KMS-11 (cell line): ENCODE data around the gene NIN.

Source experiments
- H2AFZ ChIP-seq: fragments of 200-600 bp; sonication (generic); 2 replicates; pipeline ENCODE4 v1.6.1; 2016; ENCODE audit warnings: antibody characterized with exemption, mixed run types, low read depth
- H3K27ac ChIP-seq: fragments of 200-600 bp; sonication (generic); 2 replicates; pipeline ENCODE4 v1.6.1; 2016; ENCODE audit warnings: mild to moderate bottlenecking, mixed run types
- H3K27me3 ChIP-seq: fragments of 200-600 bp; sonication (generic); 2 replicates; pipeline ENCODE4 v1.6.1; 2017; ENCODE audit warnings: mild to moderate bottlenecking, low read depth, mixed run types, moderate library complexity; ENCODE audit not compliant: insufficient read depth
- H3K36me3 ChIP-seq: fragments of 200-600 bp; sonication (generic); 2 replicates; pipeline ENCODE4 v1.6.1; 2017; ENCODE audit warnings: mild to moderate bottlenecking, mixed run types; ENCODE audit not compliant: insufficient read depth
- H3K4me1 ChIP-seq: fragments of 200-600 bp; sonication (generic); 2 replicates; pipeline ENCODE4 v1.6.1; 2016; ENCODE audit warnings: mild to moderate bottlenecking, low read depth, mixed run types; ENCODE audit not compliant: poor library complexity, severe bottlenecking
- H3K4me2 ChIP-seq: fragments of 200-600 bp; sonication (generic); 2 replicates; pipeline ENCODE4 v1.7.0; 2016; ENCODE audit warnings: mild to moderate bottlenecking, mixed run types
- H3K4me3 ChIP-seq: fragments of 200-600 bp; sonication (generic); IDR thresholded peaks from 2 replicates; pipeline ENCODE4 v1.6.1; 2017; ENCODE audit warnings: low read depth, low read length, mixed read lengths; ENCODE audit not compliant: insufficient read depth
- H3K79me2 ChIP-seq: fragments of 200-600 bp; sonication (generic); 2 replicates; pipeline ENCODE4 v1.6.1; 2016; ENCODE audit warnings: low read depth, mixed run types; ENCODE audit not compliant: insufficient read depth
- H3K9ac ChIP-seq: fragments of 200-600 bp; sonication (generic); 2 replicates; pipeline ENCODE4 v1.6.1; 2016; ENCODE audit warnings: mild to moderate bottlenecking, mixed run types
- H4K20me1 ChIP-seq: fragments of 200-600 bp; sonication (generic); 2 replicates; pipeline ENCODE4 v1.6.1; 2016; ENCODE audit warnings: mild to moderate bottlenecking, mixed run types; ENCODE audit not compliant: insufficient read depth
- CTCF ChIP-seq: fragments of 200-600 bp; sonication (generic); conservative IDR thresholded peaks from 2 replicates; pipeline ENCODE4 v1.6.1; 2017; ENCODE audit warnings: low read depth, mild to moderate bottlenecking, antibody characterized with exemption, low read length, moderate library complexity, mixed read lengths

The NIN gene

GRCh38 chr14:50786751-50787464 lies 44.1 kb downstream of the NIN start:
- no peak overlapping the region for H3K9ac ChIP-seq
- no peaks in the 10 kb centered on the region for H3K4me1 ChIP-seq
- no peak overlapping the region for H3K27ac ChIP-seq
- no peak overlapping the region for H2AFZ ChIP-seq
- no peak overlapping the region for H3K4me2 ChIP-seq
- no peak for TF ChIP-seq CTCF
- H3K4me3 ChIP-seq: no peak overlapping the region
- H3K36me3 ChIP-seq: no peaks in the 10 kb centered on the region
- no peaks in the 10 kb centered on the region for H4K20me1 ChIP-seq
- no peaks in the 10 kb centered on the region for H3K79me2 ChIP-seq
- H3K27me3 ChIP-seq: no peaks in the 10 kb centered on the region

- H3K4me1 ChIP-seq: no peaks in the 10 kb centered on the region
- no peaks in the 10 kb centered on the region for H3K27me3 ChIP-seq
- H3K79me2 ChIP-seq: no peaks in the 10 kb centered on the region
- H3K4me3 ChIP-seq: no peak overlapping the region
- H3K4me2 ChIP-seq: no peak overlapping the region
- no peak overlapping the region for H3K9ac ChIP-seq
- no peak for TF ChIP-seq CTCF
- no peaks in the 10 kb centered on the region for H3K36me3 ChIP-seq
- H4K20me1 ChIP-seq: no peaks in the 10 kb centered on the region
- H2AFZ ChIP-seq: no peak overlapping the region
- H3K27ac ChIP-seq: no peak overlapping the region
Measured at GRCh38 chr14:50785457-50786063, 45.4 kb downstream of the NIN start.

DNA sequence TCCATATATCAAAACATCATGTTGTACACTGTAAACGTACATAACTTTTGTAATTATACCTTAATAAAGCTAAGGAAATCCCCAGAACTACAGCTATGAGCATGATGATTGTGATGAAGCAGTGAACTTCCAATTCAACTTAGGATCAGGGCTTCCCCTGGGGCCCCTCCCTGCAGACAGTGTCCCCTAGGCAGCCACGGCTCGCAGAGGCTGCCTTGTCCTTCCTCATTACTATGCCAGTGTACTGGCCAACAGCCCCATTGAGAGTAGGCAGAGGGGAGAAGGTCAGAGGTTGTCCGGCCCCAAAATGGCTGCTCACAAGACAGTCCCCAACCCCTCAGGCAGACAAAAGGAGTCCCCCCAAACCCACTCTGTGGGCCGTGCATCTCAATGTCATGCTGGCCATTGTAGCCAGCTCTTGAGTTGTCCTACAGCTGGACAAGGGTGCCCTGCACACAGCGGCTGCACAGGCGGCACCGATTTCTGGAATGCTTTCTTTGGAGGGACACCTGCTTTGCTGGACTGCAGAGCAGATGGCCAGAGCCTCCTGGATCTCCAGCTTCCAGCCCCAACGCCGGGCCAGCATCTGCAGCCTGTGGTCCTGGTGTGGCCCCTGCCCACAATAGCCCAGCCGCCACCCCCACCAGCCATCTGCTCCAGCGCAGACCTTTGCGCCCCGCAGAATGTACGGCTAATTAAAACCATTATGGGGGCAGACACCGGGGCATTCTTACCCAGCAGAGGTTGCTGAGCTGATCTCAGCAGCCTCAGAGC lies 46.1 kb downstream of the NIN start:
- H2AFZ ChIP-seq: no peak overlapping the region
- no peaks in the 10 kb centered on the region for H3K36me3 ChIP-seq
- no peak for TF ChIP-seq CTCF
- H3K27me3 ChIP-seq: no peaks in the 10 kb centered on the region
- H3K4me2 ChIP-seq: no peak overlapping the region
- H3K9ac ChIP-seq: no peak overlapping the region
- H3K79me2 ChIP-seq: no peaks in the 10 kb centered on the region
- H3K27ac ChIP-seq: no peak overlapping the region
- no peaks in the 10 kb centered on the region for H3K4me1 ChIP-seq
- H4K20me1 ChIP-seq: no peaks in the 10 kb centered on the region
- no peak overlapping the region for H3K4me3 ChIP-seq

DNA sequence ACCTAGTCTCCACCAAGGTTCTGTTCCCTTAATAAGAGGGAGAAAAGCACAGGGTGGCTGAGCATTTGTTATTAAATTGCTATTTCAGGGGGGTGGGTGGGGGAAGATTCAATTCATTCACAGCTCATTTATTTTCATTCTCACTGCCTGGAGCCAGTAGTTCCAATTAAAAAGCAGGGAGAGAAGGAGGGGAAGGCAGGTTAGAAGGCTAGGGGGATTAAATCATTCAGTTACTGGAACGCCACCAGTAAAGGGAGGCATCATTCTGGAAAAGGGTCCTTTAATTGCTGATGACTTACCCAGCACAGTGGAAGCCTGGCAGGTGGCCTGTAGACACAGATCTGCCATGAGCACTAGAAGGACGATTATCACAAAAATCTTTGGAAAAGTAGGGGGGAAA lies 47.4 kb downstream of the NIN start:
- no peaks in the 10 kb centered on the region for H3K27me3 ChIP-seq
- no peak overlapping the region for H3K4me3 ChIP-seq
- no peaks in the 10 kb centered on the region for H3K36me3 ChIP-seq
- H3K4me2 ChIP-seq: no peak overlapping the region
- H3K27ac ChIP-seq: no peak overlapping the region
- no peaks in the 10 kb centered on the region for H3K4me1 ChIP-seq
- no peaks in the 10 kb centered on the region for H4K20me1 ChIP-seq
- no peak overlapping the region for H3K9ac ChIP-seq
- H3K79me2 ChIP-seq: no peaks in the 10 kb centered on the region
- H2AFZ ChIP-seq: no peak overlapping the region
- TF ChIP-seq CTCF: no peak
